Measurements from ENCODE around the gene MMS19.
A peak's percentile ranks its signal among the peaks of the same experiment; 100 is the strongest.
"Not testable (repeated sequence)": the region's sequence is repeated elsewhere in the genome, so short reads cannot be mapped to it uniquely, and the experiment has no call there.

The MMS19 gene

DNA sequence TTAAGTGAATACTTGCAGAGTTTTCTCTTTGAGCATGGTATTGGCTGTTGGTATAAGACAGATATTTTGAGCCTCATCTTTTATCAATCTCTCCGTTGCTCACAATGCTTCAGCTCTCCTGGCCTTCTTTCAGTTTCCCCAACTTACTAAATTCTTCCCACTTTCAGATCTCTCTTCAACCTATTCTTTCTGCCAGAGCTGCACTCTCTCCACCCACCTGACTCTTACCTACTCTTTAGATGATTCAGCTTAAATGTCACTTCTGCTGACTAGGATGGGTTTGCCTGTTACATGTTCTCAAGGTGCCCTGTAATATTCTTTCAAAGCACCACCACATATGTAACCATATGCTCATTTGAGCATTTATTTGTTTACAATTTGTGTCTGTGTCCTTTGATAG is 54.0 kb downstream of the MMS19 start:
- no peaks in the 10 kb centered on the region for H3K27me3 ChIP-seq (ENCODE audit: insufficient read depth, low read length)

DNA sequence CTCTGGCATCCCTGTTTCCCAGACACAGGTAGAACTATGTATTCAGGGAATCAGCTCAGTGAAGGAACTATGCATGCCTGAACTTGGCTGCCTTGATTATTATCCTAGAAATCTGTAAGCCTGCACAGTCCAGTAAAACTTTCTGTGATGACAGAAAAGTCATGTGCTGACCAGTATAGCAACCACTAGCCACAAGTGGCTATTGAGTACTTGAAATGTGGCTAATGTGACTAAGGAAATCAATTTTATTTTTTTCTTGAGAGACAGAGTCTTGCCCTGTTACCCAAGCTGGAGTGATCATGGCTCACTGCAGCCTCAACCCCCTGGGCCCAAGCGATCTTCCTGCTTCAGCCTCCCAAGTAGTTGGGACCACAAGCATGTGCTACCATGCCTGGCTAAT is 55.9 kb downstream of the MMS19 start:
- no peak overlapping the region for H3K4me3 ChIP-seq (ENCODE audit: low read length)
- H3K9me3 ChIP-seq (ENCODE audit: low read length): no peaks in the 10 kb centered on the region
- H3K4me1 ChIP-seq (ENCODE audit: insufficient read depth, low read length): peaks cover 14% of the 10 kb centered on the region
- H3K27me3 ChIP-seq (ENCODE audit: insufficient read depth, low read length): no peaks in the 10 kb centered on the region
- H3K36me3 ChIP-seq (ENCODE audit: insufficient read depth, low read length): peaks cover 36% of the 10 kb centered on the region
- H2AFZ ChIP-seq (ENCODE audit: low read depth, low read length): no peak overlapping the region

More for the DNA sequence above, 54.0 kb downstream of the MMS19 start:
- Histone ChIP-seq H3K9me3 (ENCODE audit: low read length) (no peaks in the 10 kb centered on the region), H3K36me3 (ENCODE audit: insufficient read depth, low read length) (peaks cover 22% of the 10 kb centered on the region), H2AFZ (ENCODE audit: low read depth, low read length) (no peak overlapping the region), H3K4me3 (ENCODE audit: low read length) (peak overlapping the region; percentile 4), H3K4me1 (ENCODE audit: insufficient read depth, low read length) (peaks cover 14% of the 10 kb centered on the region)

DNA sequence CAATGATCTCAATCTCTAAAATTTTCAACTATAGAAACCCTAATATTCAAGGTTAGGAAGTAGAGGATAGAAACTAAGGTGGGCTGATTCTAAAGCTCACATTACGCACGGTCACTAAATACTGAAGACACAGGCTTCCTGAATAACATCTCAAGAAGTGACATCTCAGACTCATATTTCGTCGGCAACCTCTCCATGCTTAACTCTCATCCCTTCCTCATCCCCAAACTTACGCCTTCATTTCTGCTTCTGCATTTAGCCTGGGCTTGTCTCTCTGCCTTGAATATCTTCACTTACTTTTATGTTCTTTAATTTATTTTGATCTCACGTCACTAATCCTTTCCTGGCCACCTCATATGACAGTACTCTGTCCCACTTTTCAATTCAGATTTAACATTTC is 63.0 kb downstream of the MMS19 start:
- Histone ChIP-seq H3K4me1 (ENCODE audit: insufficient read depth, low read length) (no peaks in the 10 kb centered on the region), H3K36me3 (ENCODE audit: insufficient read depth, low read length) (peaks cover 75% of the 10 kb centered on the region), H3K4me3 (ENCODE audit: low read length) (no peak overlapping the region), H3K27me3 (ENCODE audit: insufficient read depth, low read length) (no peaks in the 10 kb centered on the region), H3K9me3 (ENCODE audit: low read length) (no peaks in the 10 kb centered on the region), H2AFZ (ENCODE audit: low read depth, low read length) (no peak overlapping the region)

DNA sequence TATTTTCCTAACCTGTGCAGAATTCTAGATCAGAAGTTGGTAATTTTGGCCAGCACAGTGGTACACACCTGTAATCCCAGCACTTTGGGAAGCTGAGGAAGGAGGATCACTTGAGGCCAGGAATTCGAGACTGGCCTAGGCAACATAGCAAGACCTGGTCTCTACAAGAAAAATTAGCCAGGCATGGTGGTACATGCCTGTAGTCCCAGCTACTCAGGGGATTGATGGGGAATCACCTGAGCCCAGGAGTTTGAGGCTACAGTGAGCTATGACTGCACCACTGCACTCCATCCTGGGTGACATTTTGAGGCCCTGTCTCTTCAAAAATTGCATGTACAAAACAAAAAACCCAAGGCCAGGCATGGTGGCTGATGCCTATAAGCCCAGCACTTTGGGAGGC is 63.7 kb downstream of the MMS19 start:
- Histone ChIP-seq H3K4me3 (ENCODE audit: low read length) (no peak overlapping the region), H3K27me3 (ENCODE audit: insufficient read depth, low read length) (no peaks in the 10 kb centered on the region), H2AFZ (ENCODE audit: low read depth, low read length) (no peak overlapping the region), H3K4me1 (ENCODE audit: insufficient read depth, low read length) (no peaks in the 10 kb centered on the region), H3K9me3 (ENCODE audit: low read length) (no peaks in the 10 kb centered on the region), H3K36me3 (ENCODE audit: insufficient read depth, low read length) (peaks cover 75% of the 10 kb centered on the region)

DNA sequence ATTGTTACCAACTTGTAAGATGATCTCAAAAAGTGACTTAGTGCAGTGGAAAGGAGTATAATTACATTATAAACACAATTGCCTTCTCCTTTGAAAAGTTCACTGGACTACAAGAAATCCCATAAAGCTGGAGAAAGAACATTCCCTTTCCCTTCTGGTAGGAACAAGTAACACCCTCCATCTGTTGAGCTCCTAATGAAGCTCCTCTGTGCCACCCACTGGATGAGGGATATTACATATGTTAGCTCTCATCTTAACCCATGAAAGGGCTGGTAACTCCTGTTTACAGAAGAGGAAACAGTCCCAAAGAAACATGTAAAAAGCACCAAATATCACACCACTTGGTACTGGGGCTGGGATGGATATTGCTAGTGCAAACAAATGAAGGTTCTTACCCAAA is 64.2 kb downstream of the MMS19 start:
- no peak overlapping the region for H3K4me3 ChIP-seq (ENCODE audit: low read length)
- H2AFZ ChIP-seq (ENCODE audit: low read depth, low read length): no peak overlapping the region
- H3K27me3 ChIP-seq (ENCODE audit: insufficient read depth, low read length): no peaks in the 10 kb centered on the region
- H3K4me1 ChIP-seq (ENCODE audit: insufficient read depth, low read length): peaks cover 2% of the 10 kb centered on the region
- H3K36me3 ChIP-seq (ENCODE audit: insufficient read depth, low read length): peaks cover 71% of the 10 kb centered on the region
- H3K9me3 ChIP-seq (ENCODE audit: low read length): no peaks in the 10 kb centered on the region

DNA sequence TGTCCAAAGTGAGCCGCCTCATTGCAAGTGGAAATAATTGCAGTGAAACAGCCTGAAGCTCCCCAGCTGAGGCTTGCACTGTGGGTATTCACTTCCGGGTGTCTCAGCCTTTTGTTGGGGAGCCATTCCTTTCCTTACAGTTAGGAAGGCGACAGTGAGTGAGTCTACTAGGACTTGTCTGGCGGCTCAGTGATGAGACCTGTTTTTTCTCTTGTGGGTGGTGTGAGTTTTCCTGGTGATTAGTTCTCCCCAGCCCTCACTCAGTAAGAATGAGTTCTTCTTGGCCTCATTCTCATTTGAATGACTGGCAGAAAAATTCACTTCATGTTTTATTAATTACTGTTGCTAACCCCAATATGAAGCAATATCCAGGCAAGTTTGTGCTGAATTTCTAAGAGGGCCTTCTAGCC is 69.6 kb downstream of the MMS19 start:
- no peaks in the 10 kb centered on the region for H3K27me3 ChIP-seq (ENCODE audit: insufficient read depth, low read length)
- H3K9me3 ChIP-seq (ENCODE audit: low read length): no peaks in the 10 kb centered on the region
- peak overlapping the region; percentile 92 for H3K4me3 ChIP-seq (ENCODE audit: low read length)
- H3K4me1 ChIP-seq (ENCODE audit: insufficient read depth, low read length): peaks cover 27% of the 10 kb centered on the region
- H2AFZ ChIP-seq (ENCODE audit: low read depth, low read length): no peak overlapping the region
- H3K36me3 ChIP-seq (ENCODE audit: insufficient read depth, low read length): peaks cover 26% of the 10 kb centered on the region

DNA sequence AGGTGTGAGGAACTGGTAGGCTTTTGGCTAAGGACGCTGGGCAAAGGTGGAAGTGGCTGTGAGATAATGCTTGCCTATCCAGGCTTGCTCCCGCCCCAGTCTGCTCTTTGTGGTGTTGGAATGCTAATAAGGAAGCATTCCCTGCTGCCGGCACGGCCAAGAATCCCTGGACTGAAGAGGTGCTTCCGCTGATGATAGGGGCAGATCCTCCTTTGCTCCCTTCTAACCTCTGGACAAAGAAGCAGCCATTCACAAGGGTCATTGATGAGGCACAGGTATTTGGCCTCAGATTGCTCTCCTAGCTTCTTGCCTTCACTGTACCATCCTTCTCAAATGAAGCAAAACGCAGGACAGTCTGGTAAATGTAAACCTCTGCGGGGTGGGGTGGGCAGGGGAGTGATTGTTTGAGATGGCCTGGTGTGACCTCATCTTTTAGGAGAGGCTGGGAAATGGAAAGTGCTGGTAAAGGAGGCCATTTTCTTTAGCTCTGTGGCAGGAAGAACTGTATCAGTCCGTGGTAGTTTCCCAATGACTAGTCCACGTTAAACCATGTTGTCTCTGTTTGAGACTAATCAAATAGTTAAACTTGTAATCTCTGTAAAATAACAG is 70.5 kb downstream of the MMS19 start:
- no peaks in the 10 kb centered on the region for H3K9me3 ChIP-seq (ENCODE audit: low read length)
- H3K4me3 ChIP-seq (ENCODE audit: low read length): peak overlapping the region; percentile 92

DNA sequence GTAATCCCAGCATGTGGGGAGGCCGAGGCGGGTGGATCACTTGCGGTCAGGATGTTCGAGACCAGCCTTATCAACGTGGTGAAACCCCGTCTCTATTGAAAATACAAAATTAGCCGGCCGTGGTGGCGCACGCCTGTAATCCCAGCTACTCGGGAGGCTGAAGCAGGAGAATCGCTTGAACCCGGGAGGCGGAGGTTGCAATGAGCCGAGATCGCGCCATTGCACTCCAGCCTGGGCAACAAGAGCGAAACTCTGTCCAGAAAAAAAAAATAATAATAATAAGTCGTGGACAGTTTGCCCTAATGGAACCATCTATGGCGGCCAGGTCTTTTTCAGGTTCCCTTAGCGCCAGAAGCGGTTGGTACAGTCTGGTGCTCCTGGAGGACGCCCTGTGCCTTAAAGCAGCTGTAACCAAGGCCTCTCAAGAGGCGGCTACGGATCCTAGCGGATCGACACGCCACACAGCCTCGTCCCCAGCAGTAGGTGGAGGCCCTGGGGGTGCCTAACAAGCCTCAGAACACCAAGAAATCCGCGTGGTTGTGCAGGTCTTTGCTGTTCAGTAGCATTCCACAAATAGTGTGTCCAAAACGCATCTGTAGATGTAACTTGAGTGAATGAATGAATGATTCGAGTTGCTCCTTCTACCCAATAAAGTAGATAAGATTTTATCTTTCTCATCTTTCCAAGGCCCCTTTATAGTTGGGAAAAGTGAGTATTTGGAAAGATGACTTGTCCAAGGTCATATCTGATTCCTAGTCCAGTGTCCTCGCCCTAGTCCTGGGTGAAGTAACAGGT is 71.2 kb downstream of the MMS19 start:
- peak overlapping the region; percentile 92 for H3K4me3 ChIP-seq (ENCODE audit: low read length)
- H3K9me3 ChIP-seq (ENCODE audit: low read length): no peaks in the 10 kb centered on the region
- H3K4me1 ChIP-seq (ENCODE audit: insufficient read depth, low read length): peaks cover 27% of the 10 kb centered on the region
- no peak overlapping the region for H2AFZ ChIP-seq (ENCODE audit: low read depth, low read length)
- H3K27me3 ChIP-seq (ENCODE audit: insufficient read depth, low read length): no peaks in the 10 kb centered on the region
- H3K36me3 ChIP-seq (ENCODE audit: insufficient read depth, low read length): peaks cover 19% of the 10 kb centered on the region

More for the DNA sequence above, 70.5 kb downstream of the MMS19 start:
- H2AFZ ChIP-seq (ENCODE audit: low read depth, low read length): no peak overlapping the region
- peaks cover 27% of the 10 kb centered on the region for H3K4me1 ChIP-seq (ENCODE audit: insufficient read depth, low read length)
- peaks cover 22% of the 10 kb centered on the region for H3K36me3 ChIP-seq (ENCODE audit: insufficient read depth, low read length)
- no peaks in the 10 kb centered on the region for H3K27me3 ChIP-seq (ENCODE audit: insufficient read depth, low read length)

DNA sequence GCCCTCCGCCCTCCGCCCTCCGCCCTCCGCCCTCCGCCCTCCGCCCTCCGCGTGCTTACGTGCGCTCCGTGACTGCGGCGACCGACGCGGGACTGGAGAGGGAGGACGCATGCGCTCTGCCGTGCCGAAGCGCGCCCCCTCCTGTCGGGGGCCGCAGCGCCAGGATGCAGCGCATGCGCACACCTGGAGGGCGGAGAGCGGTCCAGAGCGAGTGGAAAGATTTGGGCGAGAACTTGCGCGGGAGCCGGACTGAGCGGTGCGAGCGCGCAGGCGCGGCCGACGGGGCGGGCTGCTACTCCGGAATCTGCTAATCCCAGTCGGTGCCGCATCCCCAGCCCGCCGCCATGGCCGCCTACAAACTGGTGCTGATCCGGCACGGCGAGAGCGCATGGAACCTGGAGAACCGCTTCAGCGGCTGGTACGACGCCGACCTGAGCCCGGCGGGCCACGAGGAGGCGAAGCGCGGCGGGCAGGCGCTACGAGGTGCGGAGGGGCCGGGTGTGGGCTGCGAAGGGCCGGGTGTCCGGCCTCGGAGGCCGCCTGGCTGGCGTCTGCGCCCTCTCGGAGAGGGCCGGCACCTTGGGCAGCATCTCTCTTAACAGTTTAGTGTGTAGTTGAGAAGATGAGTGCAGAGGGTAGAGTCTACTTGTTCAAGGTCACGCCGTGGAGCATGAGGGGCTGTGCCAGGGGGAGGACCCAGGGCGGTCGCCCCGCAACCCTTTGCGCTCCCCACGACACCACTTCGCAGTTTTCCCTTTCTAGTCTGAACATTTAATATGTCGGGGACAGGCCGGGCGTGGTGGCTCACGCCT is 72.1 kb downstream of the MMS19 start, which contains the start of gene PGAM1:
TSS of gene PGAM1 (plus strand) at position 228 of the 812 bp plus-strand sequence. CDS start at position 345, 117 bp downstream.
- H2AFZ ChIP-seq (ENCODE audit: low read depth, low read length): peak within 1 kb of the TSS; percentile 65
- H3K4me3 ChIP-seq (ENCODE audit: low read length): peak within 1 kb of the TSS; percentile 92
- H3K9me3 ChIP-seq (ENCODE audit: low read length): no peaks in the 10 kb centered on the region
- no peaks in the 10 kb centered on the region for H3K27me3 ChIP-seq (ENCODE audit: insufficient read depth, low read length)
- peaks cover 27% of the 10 kb centered on the region for H3K4me1 ChIP-seq (ENCODE audit: insufficient read depth, low read length)
- peaks cover 11% of the 10 kb centered on the region for H3K36me3 ChIP-seq (ENCODE audit: insufficient read depth, low read length)

DNA sequence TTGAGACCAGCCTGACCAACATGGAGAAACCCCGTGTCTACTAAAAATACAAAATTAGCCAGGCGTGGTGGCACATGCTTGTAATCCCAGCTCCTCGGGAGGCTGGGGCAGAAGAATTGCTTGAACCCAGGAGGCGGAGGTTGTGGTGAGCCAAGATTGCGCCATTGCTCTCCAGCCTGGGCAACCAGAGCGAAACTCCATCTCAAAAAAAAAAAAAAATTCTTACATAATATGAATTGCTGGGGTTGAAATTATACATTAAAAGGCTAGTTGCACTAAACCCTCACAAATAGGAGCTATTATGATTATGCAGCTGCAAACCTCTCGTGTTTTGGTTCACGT is 74.5 kb downstream of the MMS19 start:
- not testable (repeated sequence) for H3K9me3 ChIP-seq (ENCODE audit: low read length); H2AFZ ChIP-seq (ENCODE audit: low read depth, low read length); H3K36me3 ChIP-seq (ENCODE audit: insufficient read depth, low read length); H3K27me3 ChIP-seq (ENCODE audit: insufficient read depth, low read length); H3K4me3 ChIP-seq (ENCODE audit: low read length)
- peaks cover 23% of the 10 kb centered on the region for H3K4me1 ChIP-seq (ENCODE audit: insufficient read depth, low read length)

DNA sequence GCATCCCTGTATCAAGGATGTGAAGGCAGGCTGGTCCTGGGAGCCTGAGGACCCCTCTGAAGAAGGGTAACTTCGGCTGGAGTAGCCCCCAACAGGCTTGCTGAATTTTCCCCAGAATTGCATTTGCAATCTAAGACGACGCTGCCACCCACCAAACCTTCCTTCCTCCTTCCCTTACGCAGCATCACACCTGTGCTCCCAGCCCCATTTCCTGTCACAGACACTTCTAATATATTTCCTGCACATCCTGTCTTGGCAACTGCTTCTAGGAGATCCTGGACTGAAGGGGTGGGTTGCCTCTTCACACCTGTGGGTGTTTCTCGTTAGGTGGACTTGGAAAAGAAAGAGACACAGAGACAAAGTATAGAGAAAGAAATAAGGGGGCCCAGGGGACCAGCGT is 81.7 kb downstream of the MMS19 start:
- Histone ChIP-seq H3K4me3 (ENCODE audit: low read length) (no peak overlapping the region), H3K36me3 (ENCODE audit: insufficient read depth, low read length) (no peaks in the 10 kb centered on the region), H3K4me1 (ENCODE audit: insufficient read depth, low read length) (peaks cover 8% of the 10 kb centered on the region), H3K27me3 (ENCODE audit: insufficient read depth, low read length) (no peaks in the 10 kb centered on the region), H2AFZ (ENCODE audit: low read depth, low read length) (no peak overlapping the region), H3K9me3 (ENCODE audit: low read length) (no peaks in the 10 kb centered on the region)

DNA sequence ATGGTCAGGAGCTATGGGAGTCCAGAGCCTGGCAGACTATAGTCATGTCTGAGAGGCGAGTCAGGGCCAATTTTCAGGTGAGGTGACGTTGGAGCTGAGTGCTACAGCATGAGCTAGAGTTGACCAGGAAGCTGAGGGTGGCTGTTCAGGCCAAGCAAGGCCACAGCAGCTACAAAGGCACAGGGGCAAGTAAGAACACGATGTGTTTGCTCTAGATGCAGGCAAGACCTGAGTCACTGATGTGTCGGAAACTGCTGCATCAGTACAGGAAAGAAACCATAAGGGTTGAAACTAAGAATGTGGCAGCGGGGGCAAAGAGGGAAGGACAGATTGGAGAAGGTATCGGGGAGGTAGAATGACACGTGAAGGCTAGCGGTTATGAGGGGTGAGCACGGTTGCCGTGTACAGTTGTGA is 85.3 kb downstream of the MMS19 start:
- no peaks in the 10 kb centered on the region for H3K9me3 ChIP-seq (ENCODE audit: low read length)
- H3K4me1 ChIP-seq (ENCODE audit: insufficient read depth, low read length): peaks cover 8% of the 10 kb centered on the region
- no peaks in the 10 kb centered on the region for H3K27me3 ChIP-seq (ENCODE audit: insufficient read depth, low read length)
- H3K4me3 ChIP-seq (ENCODE audit: low read length): no peak overlapping the region
- no peaks in the 10 kb centered on the region for H3K36me3 ChIP-seq (ENCODE audit: insufficient read depth, low read length)
- no peak overlapping the region for H2AFZ ChIP-seq (ENCODE audit: low read depth, low read length)

DNA sequence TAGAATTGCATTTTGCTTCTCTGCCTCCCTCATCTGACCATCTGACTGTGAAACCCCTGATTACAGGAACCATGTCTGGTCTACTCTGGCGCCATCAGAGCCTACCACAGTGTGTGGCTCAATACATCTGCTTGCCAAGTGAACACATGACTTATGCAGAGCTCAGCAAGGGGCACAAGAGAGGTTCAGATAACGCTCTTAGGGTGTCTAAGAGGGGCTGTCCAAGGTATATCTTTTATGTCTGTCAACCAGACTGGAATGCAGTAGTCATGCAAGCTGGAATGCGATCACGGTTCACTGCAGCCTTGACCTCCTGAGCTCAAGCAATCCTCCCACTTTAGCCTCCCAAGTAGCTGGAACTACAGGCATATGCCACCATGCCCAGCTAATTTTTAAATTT is 86.8 kb downstream of the MMS19 start:
- H2AFZ ChIP-seq (ENCODE audit: low read depth, low read length): no peak overlapping the region
- H3K4me1 ChIP-seq (ENCODE audit: insufficient read depth, low read length): peaks cover 8% of the 10 kb centered on the region
- no peak overlapping the region for H3K4me3 ChIP-seq (ENCODE audit: low read length)
- no peaks in the 10 kb centered on the region for H3K27me3 ChIP-seq (ENCODE audit: insufficient read depth, low read length)
- H3K9me3 ChIP-seq (ENCODE audit: low read length): no peaks in the 10 kb centered on the region
- no peaks in the 10 kb centered on the region for H3K36me3 ChIP-seq (ENCODE audit: insufficient read depth, low read length)

All from neuron (in vitro differentiated cells).